Neural cell (in vitro differentiated cells): ENCODE data around the gene GPAT3. TPM values are rescaled to one million over a fixed set of nuclear protein-coding genes. Genes with fewer than 3 reads are reported as not detected.
A peak's percentile ranks its signal among the peaks of the same experiment; 100 is the strongest.

Experiments used
- H2AFZ ChIP-seq: fragments of 200-600, 300-800 bp; sonication (generic), shearing (Covaris generic); 2 replicates; pipeline ENCODE4 v1.6.0; 2014; ENCODE audit warnings: low read depth, mild to moderate bottlenecking, antibody characterized with exemption, low read length, moderate library complexity
- H3F3A ChIP-seq: fragments of 200-600 bp; shearing (Covaris generic); 2 replicates; pipeline ENCODE4 v1.6.1; 2016; ENCODE audit warnings: mild to moderate bottlenecking, moderate library complexity, mixed read lengths, antibody characterized with exemption, low read length; ENCODE audit not compliant: insufficient read depth, poor library complexity, severe bottlenecking
- H3K27ac ChIP-seq: fragments of 200-600, 300-800 bp; sonication (generic), shearing (Covaris generic); 2 replicates; pipeline ENCODE4 v1.5.1; 2014; ENCODE audit warnings: mild to moderate bottlenecking, low read length, moderate library complexity
- H3K27me3 ChIP-seq: fragments of 300-800, 200-600 bp; sonication (generic), shearing (Covaris generic); 2 replicates; pipeline ENCODE4 v1.6.0; 2014; ENCODE audit warnings: mild to moderate bottlenecking, low read depth, low read length, moderate library complexity; ENCODE audit not compliant: insufficient read depth
- H3K36me3 ChIP-seq: fragments of 300-800, 200-600 bp; sonication (generic), shearing (Covaris generic); 2 replicates; pipeline ENCODE4 v1.5.1; 2014; ENCODE audit warnings: mild to moderate bottlenecking, antibody characterized with exemption, low read length, moderate library complexity; ENCODE audit not compliant: insufficient read depth
- H3K4me2 ChIP-seq: fragments of 300-800, 200-600 bp; sonication (generic), shearing (Covaris generic); 2 replicates; pipeline ENCODE4 v1.6.0; 2014; ENCODE audit warnings: mild to moderate bottlenecking, low read length
- H3K4me3 ChIP-seq: fragments of 300-800, 200-600 bp; sonication (generic), shearing (Covaris generic); 2 replicates; pipeline ENCODE4 v1.5.1; 2014; ENCODE audit warnings: mild to moderate bottlenecking, low read length, moderate library complexity
- H3K79me2 ChIP-seq: fragments of 200-600 bp; shearing (Covaris generic); replicated peaks from 2 replicates; pipeline ENCODE4 v1.6.0; 2014; ENCODE audit warnings: mild to moderate bottlenecking, low read length, moderate library complexity; ENCODE audit not compliant: insufficient read depth
- H3K9ac ChIP-seq: fragments of 300-800, 200-600 bp; sonication (generic), shearing (Covaris generic); 2 replicates; pipeline ENCODE4 v1.6.1; 2016; ENCODE audit warnings: mild to moderate bottlenecking, low read length, mixed read lengths
- H3K9me2 ChIP-seq: fragments of 200-600 bp; shearing (Covaris generic); 2 replicates; pipeline ENCODE4 v1.6.1; 2016; ENCODE audit warnings: mild to moderate bottlenecking, low read length, mixed read lengths; ENCODE audit not compliant: insufficient read depth
- H3K9me3 ChIP-seq: fragments of 200-600, 300-800 bp; sonication (generic), shearing (Covaris generic); 2 replicates; pipeline ENCODE4 v1.6.1; 2016; ENCODE audit warnings: mild to moderate bottlenecking, mixed run types, low read length, moderate library complexity, mixed read lengths
- H4K20me1 ChIP-seq: fragments of 200-600 bp; shearing (Covaris generic); 2 replicates; pipeline ENCODE4 v1.6.1; 2016; ENCODE audit warnings: mild to moderate bottlenecking, mixed run types; ENCODE audit not compliant: insufficient read depth
- EP300 ChIP-seq: fragments of 450-650 bp; conservative IDR thresholded peaks from 2 replicates; pipeline ENCODE4 v1.6.1; 2014; ENCODE audit warnings: antibody characterized with exemption, mild to moderate bottlenecking, moderate library complexity; ENCODE audit not compliant: poor library complexity, severe bottlenecking
- EZH2 ChIP-seq: fragments of 200-600, 300-800 bp; shearing (Covaris generic), sonication (generic); IDR thresholded peaks from 2 replicates; pipeline ENCODE4 v1.6.1; 2014; ENCODE audit warnings: antibody characterized with exemption, low read length, borderline replicate concordance, mild to moderate bottlenecking; ENCODE audit not compliant: insufficient read depth, poor library complexity, severe bottlenecking
- MXI1 ChIP-seq: fragments of 450-650 bp; conservative IDR thresholded peaks from 2 replicates; pipeline ENCODE4 v1.6.1; 2014; ENCODE audit warnings: antibody characterized with exemption, mild to moderate bottlenecking; ENCODE audit not compliant: poor library complexity, severe bottlenecking
- POLR2AphosphoS5 ChIP-seq: IDR thresholded peaks from 2 replicates; pipeline ENCODE4 v1.6.1; 2012
- RAD21 ChIP-seq: fragments of 450-650 bp; conservative IDR thresholded peaks from 2 replicates; pipeline ENCODE4 v1.6.1; 2014; ENCODE audit warnings: antibody characterized with exemption, mild to moderate bottlenecking, moderate library complexity
- SMC3 ChIP-seq: fragments of 450-650 bp; conservative IDR thresholded peaks from 2 replicates; pipeline ENCODE4 v1.6.1; 2014; ENCODE audit warnings: antibody characterized with exemption, mild to moderate bottlenecking, moderate library complexity; ENCODE audit not compliant: poor library complexity
- TAF1 ChIP-seq: IDR thresholded peaks from 2 replicates; pipeline ENCODE4 v1.6.1; 2012; ENCODE audit warnings: low read depth
- polyA plus RNA-seq: library from polyadenylated mRNA; depleted of rRNA; stranded (reverse); fragments of >200 nt; gene quantifications from 2 replicates; pipeline ENCODE4 v1.2.3, GENCODE V29; 2014
- TF ChIP-seq, protein P1 (sequence below): IDR thresholded peaks from 2 replicates; pipeline ENCODE4 v1.6.1; 2012; ENCODE audit warnings: borderline replicate concordance
- TF ChIP-seq, protein P2 (sequence below): fragments of 450-650 bp; IDR thresholded peaks from 2 replicates; pipeline ENCODE4 v1.5.1; 2014; ENCODE audit warnings: antibody characterized with exemption, mild to moderate bottlenecking, moderate library complexity; ENCODE audit not compliant: poor library complexity, severe bottlenecking

Gene GPAT3
- polyA plus RNA-seq, 1 donor from 2014 or later: not detected

GRCh38 chr4:83536362-83537272 lies 709 bp downstream of the GPAT3 start:
- no peak overlapping the region for H2AFZ ChIP-seq
- H3K27ac ChIP-seq: no peak overlapping the region
- H3K9ac ChIP-seq: peak overlapping the region; percentile 20
- H3F3A ChIP-seq: peaks cover 7% of the 10 kb centered on the region
- no peaks in the 10 kb centered on the region for H3K9me2 ChIP-seq
- H3K4me3 ChIP-seq: peak overlapping the region; percentile 88
- H3K27me3 ChIP-seq: peaks cover 62% of the 10 kb centered on the region
- no peaks in the 10 kb centered on the region for H4K20me1 ChIP-seq
- peak overlapping the region; percentile 97 for H3K4me2 ChIP-seq
- H3K9me3 ChIP-seq: no peaks in the 10 kb centered on the region
- no peaks in the 10 kb centered on the region for H3K79me2 ChIP-seq
- peak; percentile 24 for TF ChIP-seq EZH2
- TF ChIP-seq MXI1: no peak
- H3K36me3 ChIP-seq: no peaks in the 10 kb centered on the region

GRCh38 chr4:83542225-83542624 lies 6.3 kb downstream of the GPAT3 start:
- Histone ChIP-seq H3K4me2 (no peak overlapping the region), H3F3A (no peaks in the 10 kb centered on the region), H4K20me1 (no peaks in the 10 kb centered on the region), H3K9ac (no peak overlapping the region), H3K4me3 (no peak overlapping the region), H2AFZ (no peak overlapping the region), H3K27ac (no peak overlapping the region), H3K27me3 (peaks cover 19% of the 10 kb centered on the region), H3K36me3 (no peaks in the 10 kb centered on the region), H3K9me3 (no peaks in the 10 kb centered on the region), H3K9me2 (no peaks in the 10 kb centered on the region), H3K79me2 (no peaks in the 10 kb centered on the region)
- TF ChIP-seq POLR2AphosphoS5: no peak
- TF ChIP-seq MXI1: no peak
- TF ChIP-seq, protein P1, sequence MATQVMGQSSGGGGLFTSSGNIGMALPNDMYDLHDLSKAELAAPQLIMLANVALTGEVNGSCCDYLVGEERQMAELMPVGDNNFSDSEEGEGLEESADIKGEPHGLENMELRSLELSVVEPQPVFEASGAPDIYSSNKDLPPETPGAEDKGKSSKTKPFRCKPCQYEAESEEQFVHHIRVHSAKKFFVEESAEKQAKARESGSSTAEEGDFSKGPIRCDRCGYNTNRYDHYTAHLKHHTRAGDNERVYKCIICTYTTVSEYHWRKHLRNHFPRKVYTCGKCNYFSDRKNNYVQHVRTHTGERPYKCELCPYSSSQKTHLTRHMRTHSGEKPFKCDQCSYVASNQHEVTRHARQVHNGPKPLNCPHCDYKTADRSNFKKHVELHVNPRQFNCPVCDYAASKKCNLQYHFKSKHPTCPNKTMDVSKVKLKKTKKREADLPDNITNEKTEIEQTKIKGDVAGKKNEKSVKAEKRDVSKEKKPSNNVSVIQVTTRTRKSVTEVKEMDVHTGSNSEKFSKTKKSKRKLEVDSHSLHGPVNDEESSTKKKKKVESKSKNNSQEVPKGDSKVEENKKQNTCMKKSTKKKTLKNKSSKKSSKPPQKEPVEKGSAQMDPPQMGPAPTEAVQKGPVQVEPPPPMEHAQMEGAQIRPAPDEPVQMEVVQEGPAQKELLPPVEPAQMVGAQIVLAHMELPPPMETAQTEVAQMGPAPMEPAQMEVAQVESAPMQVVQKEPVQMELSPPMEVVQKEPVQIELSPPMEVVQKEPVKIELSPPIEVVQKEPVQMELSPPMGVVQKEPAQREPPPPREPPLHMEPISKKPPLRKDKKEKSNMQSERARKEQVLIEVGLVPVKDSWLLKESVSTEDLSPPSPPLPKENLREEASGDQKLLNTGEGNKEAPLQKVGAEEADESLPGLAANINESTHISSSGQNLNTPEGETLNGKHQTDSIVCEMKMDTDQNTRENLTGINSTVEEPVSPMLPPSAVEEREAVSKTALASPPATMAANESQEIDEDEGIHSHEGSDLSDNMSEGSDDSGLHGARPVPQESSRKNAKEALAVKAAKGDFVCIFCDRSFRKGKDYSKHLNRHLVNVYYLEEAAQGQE: no peak
- TF ChIP-seq TAF1: no peak
- TF ChIP-seq SMC3: no peak
- TF ChIP-seq RAD21: no peak
- TF ChIP-seq, protein P2, sequence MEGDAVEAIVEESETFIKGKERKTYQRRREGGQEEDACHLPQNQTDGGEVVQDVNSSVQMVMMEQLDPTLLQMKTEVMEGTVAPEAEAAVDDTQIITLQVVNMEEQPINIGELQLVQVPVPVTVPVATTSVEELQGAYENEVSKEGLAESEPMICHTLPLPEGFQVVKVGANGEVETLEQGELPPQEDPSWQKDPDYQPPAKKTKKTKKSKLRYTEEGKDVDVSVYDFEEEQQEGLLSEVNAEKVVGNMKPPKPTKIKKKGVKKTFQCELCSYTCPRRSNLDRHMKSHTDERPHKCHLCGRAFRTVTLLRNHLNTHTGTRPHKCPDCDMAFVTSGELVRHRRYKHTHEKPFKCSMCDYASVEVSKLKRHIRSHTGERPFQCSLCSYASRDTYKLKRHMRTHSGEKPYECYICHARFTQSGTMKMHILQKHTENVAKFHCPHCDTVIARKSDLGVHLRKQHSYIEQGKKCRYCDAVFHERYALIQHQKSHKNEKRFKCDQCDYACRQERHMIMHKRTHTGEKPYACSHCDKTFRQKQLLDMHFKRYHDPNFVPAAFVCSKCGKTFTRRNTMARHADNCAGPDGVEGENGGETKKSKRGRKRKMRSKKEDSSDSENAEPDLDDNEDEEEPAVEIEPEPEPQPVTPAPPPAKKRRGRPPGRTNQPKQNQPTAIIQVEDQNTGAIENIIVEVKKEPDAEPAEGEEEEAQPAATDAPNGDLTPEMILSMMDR: no peak
- TF ChIP-seq EP300: no peak
- no peak for TF ChIP-seq EZH2
